ENCODE data around the gene SIRPA.

SIRPA gene

DNA sequence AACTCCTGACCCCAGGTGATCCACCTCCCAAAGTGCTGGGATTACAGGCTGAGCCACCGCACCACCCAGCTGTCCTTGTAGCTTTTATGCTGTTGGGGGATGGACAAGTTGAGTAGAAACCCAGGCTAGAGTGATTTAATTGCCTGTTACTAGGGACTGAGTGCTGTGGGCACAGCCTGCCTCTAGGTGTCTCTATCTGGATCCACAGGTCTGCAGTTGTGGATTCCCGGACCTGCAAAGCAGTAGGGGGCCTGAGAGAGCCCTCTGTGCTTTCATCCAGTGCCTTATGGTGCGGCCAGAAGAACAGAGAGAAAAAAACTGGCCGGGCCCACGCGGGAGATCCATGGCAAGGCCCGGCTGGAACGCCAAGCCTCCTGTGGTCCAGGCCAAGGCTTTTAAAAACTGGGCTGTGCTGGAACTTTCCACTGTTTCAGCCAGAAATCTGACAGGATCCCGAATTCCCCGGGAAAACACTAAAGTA is 5.2 kb downstream of the SIRPA start:
- Histone ChIP-seq H3K4me3 (ENCODE audit: low read length) (no peak overlapping the region), H3K36me3 (ENCODE audit: control insufficient read depth, low read depth, low read length) (no peaks in the 10 kb centered on the region), H3K27ac (ENCODE audit: low read length) (no peak overlapping the region), H3K27me3 (ENCODE audit: control insufficient read depth, insufficient read depth, low read length) (peaks cover 23% of the 10 kb centered on the region), H3K4me1 (ENCODE audit: control insufficient read depth, low read depth, low read length) (peaks cover 18% of the 10 kb centered on the region), H3K9ac (ENCODE audit: low read length) (no peak overlapping the region), H3K9me3 (ENCODE audit: control insufficient read depth, low read depth, low read length) (no peaks in the 10 kb centered on the region)

DNA sequence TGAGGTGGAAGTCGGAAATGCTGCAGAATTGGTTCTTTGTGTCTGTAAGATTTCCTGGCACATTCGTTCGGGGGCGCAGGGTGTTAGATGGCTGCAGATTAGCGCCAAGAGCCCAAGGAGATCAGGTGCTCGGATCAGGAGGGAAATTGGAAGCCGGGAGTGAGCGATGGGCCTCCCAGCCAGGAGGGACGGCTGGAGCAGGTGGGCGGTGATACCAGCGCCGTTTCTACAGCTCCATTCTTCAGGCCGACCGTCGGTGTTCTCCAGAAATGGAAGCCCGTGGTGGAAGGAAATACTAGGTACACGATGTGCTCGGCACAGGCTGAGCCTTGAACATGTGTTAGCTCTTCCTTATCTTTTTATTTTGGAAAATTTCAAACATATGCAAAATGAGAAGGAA is 6.5 kb downstream of the SIRPA start:
- H3K27ac ChIP-seq (ENCODE audit: low read length), result no peak overlapping the region
- no peaks in the 10 kb centered on the region for H3K36me3 ChIP-seq (ENCODE audit: control insufficient read depth, low read depth, low read length)
- H3K4me3 ChIP-seq (ENCODE audit: low read length), result no peak overlapping the region
- H3K4me1 ChIP-seq (ENCODE audit: control insufficient read depth, low read depth, low read length), result peaks cover 8% of the 10 kb centered on the region
- H3K9ac ChIP-seq (ENCODE audit: low read length), result no peak overlapping the region
- H3K9me3 ChIP-seq (ENCODE audit: control insufficient read depth, low read depth, low read length), result no peaks in the 10 kb centered on the region
- H3K27me3 ChIP-seq (ENCODE audit: control insufficient read depth, insufficient read depth, low read length), result peaks cover 10% of the 10 kb centered on the region

DNA sequence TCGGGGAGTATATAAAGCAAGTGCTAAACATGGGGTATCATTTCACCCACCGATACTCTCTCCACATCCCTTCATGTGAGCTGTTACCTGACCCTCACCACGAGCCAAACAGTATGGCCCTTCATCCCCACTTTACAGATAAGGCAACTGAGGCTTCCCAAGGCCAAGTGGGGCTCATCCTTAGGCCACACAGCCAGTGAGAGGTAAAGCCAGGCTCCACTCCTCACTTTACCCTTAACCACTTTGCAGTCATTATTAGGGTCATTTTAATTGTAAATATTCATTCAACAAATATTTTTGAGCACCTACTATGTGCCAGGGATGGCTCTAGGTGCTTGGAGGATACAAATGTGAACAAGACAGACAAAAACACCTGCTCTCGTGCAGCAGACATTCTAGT is 7.0 kb downstream of the SIRPA start:
- Histone ChIP-seq H3K9ac (ENCODE audit: low read length) (no peak overlapping the region), H3K27ac (ENCODE audit: low read length) (no peak overlapping the region), H3K27me3 (ENCODE audit: control insufficient read depth, insufficient read depth, low read length) (peaks cover 5% of the 10 kb centered on the region), H3K9me3 (ENCODE audit: control insufficient read depth, low read depth, low read length) (no peaks in the 10 kb centered on the region), H3K4me3 (ENCODE audit: low read length) (no peak overlapping the region), H3K4me1 (ENCODE audit: control insufficient read depth, low read depth, low read length) (peaks cover 7% of the 10 kb centered on the region), H3K36me3 (ENCODE audit: control insufficient read depth, low read depth, low read length) (no peaks in the 10 kb centered on the region)

DNA sequence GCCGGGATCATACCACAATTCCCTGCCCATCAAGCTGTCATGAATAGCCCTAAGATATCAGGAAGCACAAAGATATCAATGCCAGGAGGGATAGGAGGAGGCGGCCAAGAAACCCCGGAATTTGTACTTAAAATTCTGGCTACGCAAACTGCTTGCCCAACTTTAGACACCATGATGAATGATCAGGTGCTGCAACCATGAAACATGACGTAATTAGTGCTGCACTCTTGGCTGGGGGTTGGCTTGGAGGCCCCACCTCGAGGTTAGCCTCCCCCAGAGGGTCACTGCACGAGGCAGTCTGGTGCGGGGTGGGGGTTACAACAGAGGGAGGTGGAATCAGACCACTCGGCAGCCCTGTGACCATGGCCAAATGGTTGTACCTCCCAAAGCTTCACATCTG is 8.9 kb downstream of the SIRPA start:
- no peaks in the 10 kb centered on the region for H3K36me3 ChIP-seq (ENCODE audit: control insufficient read depth, low read depth, low read length)
- H3K27ac ChIP-seq (ENCODE audit: low read length), result no peak overlapping the region
- no peaks in the 10 kb centered on the region for H3K9me3 ChIP-seq (ENCODE audit: control insufficient read depth, low read depth, low read length)
- no peaks in the 10 kb centered on the region for H3K27me3 ChIP-seq (ENCODE audit: control insufficient read depth, insufficient read depth, low read length)
- H3K4me3 ChIP-seq (ENCODE audit: low read length), result no peak overlapping the region
- H3K4me1 ChIP-seq (ENCODE audit: control insufficient read depth, low read depth, low read length), result peaks cover 3% of the 10 kb centered on the region
- no peak overlapping the region for H3K9ac ChIP-seq (ENCODE audit: low read length)

DNA sequence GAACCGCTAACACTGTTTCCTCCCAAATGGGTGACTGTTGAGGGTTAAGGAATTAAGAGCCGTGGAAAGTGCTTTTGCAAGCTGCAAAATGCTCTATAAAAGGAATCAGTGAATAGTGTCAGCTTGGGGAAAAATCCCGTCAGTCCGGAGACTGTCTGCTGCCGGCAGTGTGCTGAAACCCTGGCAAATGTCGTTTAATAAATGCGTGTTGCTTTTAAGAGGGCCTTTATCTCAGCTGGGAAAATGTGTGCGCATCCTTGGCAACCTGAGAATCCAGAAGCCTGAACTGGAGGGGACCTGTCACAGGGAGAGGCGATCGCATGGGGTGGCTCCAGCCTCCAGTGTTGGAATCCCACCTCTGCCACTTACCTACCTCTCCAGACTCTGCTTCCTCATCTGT is 9.8 kb downstream of the SIRPA start:
- H3K9me3 ChIP-seq (ENCODE audit: control insufficient read depth, low read depth, low read length), result no peaks in the 10 kb centered on the region
- H3K9ac ChIP-seq (ENCODE audit: low read length), result no peak overlapping the region
- peaks cover 3% of the 10 kb centered on the region for H3K4me1 ChIP-seq (ENCODE audit: control insufficient read depth, low read depth, low read length)
- no peaks in the 10 kb centered on the region for H3K36me3 ChIP-seq (ENCODE audit: control insufficient read depth, low read depth, low read length)
- H3K27me3 ChIP-seq (ENCODE audit: control insufficient read depth, insufficient read depth, low read length), result no peaks in the 10 kb centered on the region
- H3K4me3 ChIP-seq (ENCODE audit: low read length), result no peak overlapping the region
- no peak overlapping the region for H3K27ac ChIP-seq (ENCODE audit: low read length)

DNA sequence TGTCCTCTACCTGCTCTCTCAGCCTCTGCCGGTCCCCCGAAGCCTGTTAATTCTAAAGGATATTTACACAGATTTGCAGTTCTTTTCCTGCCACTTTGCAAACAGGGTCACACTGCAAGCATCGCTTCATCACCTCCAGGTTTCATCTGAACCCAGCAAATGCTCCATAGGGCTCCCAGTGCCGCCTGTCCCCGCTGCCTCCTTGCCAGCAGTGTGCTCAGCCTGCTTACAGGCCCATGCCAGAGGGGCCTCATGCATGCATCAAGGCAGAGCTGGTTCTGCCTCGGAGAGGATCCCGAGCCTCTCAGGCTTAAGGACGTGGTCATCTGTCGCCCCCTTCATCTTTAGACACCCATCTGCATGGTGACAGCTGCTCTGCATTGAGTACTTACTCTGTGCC is 10.5 kb downstream of the SIRPA start:
- Histone ChIP-seq H3K9me3 (ENCODE audit: control insufficient read depth, low read depth, low read length) (no peaks in the 10 kb centered on the region), H3K36me3 (ENCODE audit: control insufficient read depth, low read depth, low read length) (no peaks in the 10 kb centered on the region), H3K27me3 (ENCODE audit: control insufficient read depth, insufficient read depth, low read length) (no peaks in the 10 kb centered on the region), H3K4me3 (ENCODE audit: low read length) (no peak overlapping the region), H3K27ac (ENCODE audit: low read length) (no peak overlapping the region), H3K9ac (ENCODE audit: low read length) (no peak overlapping the region), H3K4me1 (ENCODE audit: control insufficient read depth, low read depth, low read length) (no peaks in the 10 kb centered on the region)

DNA sequence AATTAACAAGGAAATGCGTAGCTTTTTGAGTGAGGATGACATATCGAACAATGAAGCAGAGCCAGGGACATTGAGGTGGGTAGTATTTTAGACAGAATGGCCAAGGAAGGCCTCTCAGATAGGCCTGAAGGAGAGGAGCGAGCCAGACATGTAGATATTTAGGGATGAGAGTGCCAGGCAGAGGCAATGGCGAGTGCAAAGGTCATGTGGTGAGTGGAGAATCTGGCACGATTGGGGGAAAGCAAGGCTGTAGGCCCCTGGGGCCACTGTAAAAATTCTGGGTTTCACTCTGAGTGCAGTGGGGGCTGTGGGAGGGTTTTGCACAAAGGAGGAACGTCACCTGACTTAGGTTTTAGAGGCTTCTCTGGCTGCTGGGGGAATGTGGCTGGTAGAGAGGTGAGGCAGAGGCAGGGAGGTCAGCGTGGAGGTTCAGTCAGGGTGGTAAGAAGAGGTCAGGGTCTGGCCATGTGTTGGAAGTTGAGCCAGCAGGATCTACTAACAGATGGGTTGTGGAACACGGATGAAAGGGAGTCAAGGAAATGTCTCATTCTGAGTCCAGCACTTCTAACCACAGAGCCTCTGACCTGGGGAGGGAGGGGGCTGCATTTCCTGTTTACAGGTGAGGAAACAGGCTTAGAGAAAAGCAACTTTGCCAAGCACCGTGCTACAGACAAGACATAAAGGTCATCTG is 11.3 kb downstream of the SIRPA start:
- Histone ChIP-seq H3K4me1 (ENCODE audit: control insufficient read depth, low read depth, low read length) (no peaks in the 10 kb centered on the region), H3K36me3 (ENCODE audit: control insufficient read depth, low read depth, low read length) (no peaks in the 10 kb centered on the region), H3K9ac (ENCODE audit: low read length) (no peak overlapping the region), H3K27me3 (ENCODE audit: control insufficient read depth, insufficient read depth, low read length) (no peaks in the 10 kb centered on the region), H3K9me3 (ENCODE audit: control insufficient read depth, low read depth, low read length) (no peaks in the 10 kb centered on the region), H3K4me3 (ENCODE audit: low read length) (no peak overlapping the region), H3K27ac (ENCODE audit: low read length) (no peak overlapping the region)

DNA sequence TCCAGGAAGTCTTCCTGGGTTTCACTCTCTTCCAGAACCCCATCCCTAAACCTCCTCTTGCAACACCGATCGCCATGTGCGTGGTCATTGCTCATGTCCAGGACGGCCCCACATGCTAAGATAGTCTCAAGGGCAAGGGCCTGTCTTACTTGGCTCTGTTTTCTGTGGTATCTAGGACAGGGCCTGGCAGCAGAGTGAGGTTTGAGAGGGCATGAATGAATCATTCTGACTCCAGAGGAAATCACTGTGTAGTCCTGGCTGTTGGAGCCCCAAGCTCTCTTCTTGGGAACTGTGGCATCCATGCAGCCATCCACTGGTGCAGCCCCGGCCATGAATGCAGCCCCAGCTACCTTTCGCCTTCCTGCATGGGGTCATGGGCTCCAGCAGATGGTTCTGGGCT is 12.4 kb downstream of the SIRPA start:
- no peak overlapping the region for H3K9ac ChIP-seq (ENCODE audit: low read length)
- no peaks in the 10 kb centered on the region for H3K36me3 ChIP-seq (ENCODE audit: control insufficient read depth, low read depth, low read length)
- H3K4me1 ChIP-seq (ENCODE audit: control insufficient read depth, low read depth, low read length), result no peaks in the 10 kb centered on the region
- no peak overlapping the region for H3K4me3 ChIP-seq (ENCODE audit: low read length)
- H3K27ac ChIP-seq (ENCODE audit: low read length), result no peak overlapping the region
- no peaks in the 10 kb centered on the region for H3K9me3 ChIP-seq (ENCODE audit: control insufficient read depth, low read depth, low read length)
- no peaks in the 10 kb centered on the region for H3K27me3 ChIP-seq (ENCODE audit: control insufficient read depth, insufficient read depth, low read length)

DNA sequence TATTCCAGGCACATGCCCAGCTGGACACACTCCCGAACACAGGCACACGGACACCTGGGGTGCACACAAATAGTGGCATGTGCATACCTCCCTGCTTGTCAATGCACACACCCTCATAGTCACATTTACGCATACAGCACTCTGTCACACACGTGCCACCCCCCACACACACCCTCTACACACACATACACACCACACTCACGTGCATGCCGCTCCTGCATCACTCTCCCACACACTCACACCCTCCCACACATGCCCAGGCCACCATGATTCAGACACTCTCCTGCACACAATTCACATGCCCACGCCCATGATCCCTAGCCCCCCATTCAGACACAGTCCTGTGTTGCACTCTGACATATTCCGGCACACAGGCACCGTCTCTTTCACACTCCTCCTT is 13.0 kb downstream of the SIRPA start:
- no peaks in the 10 kb centered on the region for H3K4me1 ChIP-seq (ENCODE audit: control insufficient read depth, low read depth, low read length)
- no peak overlapping the region for H3K9ac ChIP-seq (ENCODE audit: low read length)
- no peak overlapping the region for H3K27ac ChIP-seq (ENCODE audit: low read length)
- no peak overlapping the region for H3K4me3 ChIP-seq (ENCODE audit: low read length)
- no peaks in the 10 kb centered on the region for H3K9me3 ChIP-seq (ENCODE audit: control insufficient read depth, low read depth, low read length)
- H3K27me3 ChIP-seq (ENCODE audit: control insufficient read depth, insufficient read depth, low read length), result no peaks in the 10 kb centered on the region
- no peaks in the 10 kb centered on the region for H3K36me3 ChIP-seq (ENCODE audit: control insufficient read depth, low read depth, low read length)

DNA sequence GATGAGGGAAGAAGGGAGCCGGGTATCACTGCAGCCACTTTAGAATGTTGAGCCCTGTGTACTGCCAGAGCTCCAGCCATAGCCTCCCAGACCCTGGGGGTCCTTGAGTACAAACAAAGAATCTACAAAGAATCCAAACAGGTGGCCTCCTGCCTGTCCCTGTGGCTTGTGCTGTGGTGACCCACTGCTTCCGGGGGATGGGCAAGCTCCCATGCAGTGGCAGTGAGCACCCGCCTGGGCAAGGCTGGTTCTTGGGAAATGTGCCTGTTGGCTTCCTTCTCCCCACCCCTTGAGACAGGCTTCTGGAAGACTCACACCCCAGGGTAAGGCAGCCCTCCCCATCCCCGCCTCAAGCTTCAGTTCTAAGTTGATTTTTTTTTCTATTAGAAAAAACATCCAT is 13.9 kb downstream of the SIRPA start:
- no peak overlapping the region for H3K4me3 ChIP-seq (ENCODE audit: low read length)
- no peak overlapping the region for H3K27ac ChIP-seq (ENCODE audit: low read length)
- no peak overlapping the region for H3K9ac ChIP-seq (ENCODE audit: low read length)
- no peaks in the 10 kb centered on the region for H3K9me3 ChIP-seq (ENCODE audit: control insufficient read depth, low read depth, low read length)
- no peaks in the 10 kb centered on the region for H3K36me3 ChIP-seq (ENCODE audit: control insufficient read depth, low read depth, low read length)
- H3K27me3 ChIP-seq (ENCODE audit: control insufficient read depth, insufficient read depth, low read length), result no peaks in the 10 kb centered on the region
- no peaks in the 10 kb centered on the region for H3K4me1 ChIP-seq (ENCODE audit: control insufficient read depth, low read depth, low read length)

DNA sequence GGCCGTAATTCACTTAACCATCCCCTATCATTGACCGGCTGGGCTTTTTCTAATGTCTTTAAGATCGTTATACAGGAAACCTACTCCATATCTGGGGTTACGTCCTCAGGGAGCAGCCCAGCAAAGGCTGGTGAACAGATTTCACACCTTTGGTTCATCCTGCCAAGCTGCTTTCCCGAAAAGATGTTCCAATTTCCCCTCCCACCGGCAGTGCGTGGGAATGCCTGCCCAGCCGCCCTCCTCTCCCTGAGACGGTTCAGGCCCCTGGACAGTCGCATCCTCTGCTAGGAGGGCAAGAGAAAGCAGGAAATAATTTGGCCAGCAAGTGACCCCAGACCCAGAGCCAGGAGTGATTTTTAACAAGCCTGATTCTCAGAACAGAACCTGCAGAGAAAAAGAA is 16.3 kb downstream of the SIRPA start:
- H3K27me3 ChIP-seq (ENCODE audit: control insufficient read depth, insufficient read depth, low read length), result no peaks in the 10 kb centered on the region
- H3K27ac ChIP-seq (ENCODE audit: low read length), result no peak overlapping the region
- no peaks in the 10 kb centered on the region for H3K4me1 ChIP-seq (ENCODE audit: control insufficient read depth, low read depth, low read length)
- no peak overlapping the region for H3K4me3 ChIP-seq (ENCODE audit: low read length)
- H3K9me3 ChIP-seq (ENCODE audit: control insufficient read depth, low read depth, low read length), result no peaks in the 10 kb centered on the region
- no peak overlapping the region for H3K9ac ChIP-seq (ENCODE audit: low read length)
- no peaks in the 10 kb centered on the region for H3K36me3 ChIP-seq (ENCODE audit: control insufficient read depth, low read depth, low read length)

DNA sequence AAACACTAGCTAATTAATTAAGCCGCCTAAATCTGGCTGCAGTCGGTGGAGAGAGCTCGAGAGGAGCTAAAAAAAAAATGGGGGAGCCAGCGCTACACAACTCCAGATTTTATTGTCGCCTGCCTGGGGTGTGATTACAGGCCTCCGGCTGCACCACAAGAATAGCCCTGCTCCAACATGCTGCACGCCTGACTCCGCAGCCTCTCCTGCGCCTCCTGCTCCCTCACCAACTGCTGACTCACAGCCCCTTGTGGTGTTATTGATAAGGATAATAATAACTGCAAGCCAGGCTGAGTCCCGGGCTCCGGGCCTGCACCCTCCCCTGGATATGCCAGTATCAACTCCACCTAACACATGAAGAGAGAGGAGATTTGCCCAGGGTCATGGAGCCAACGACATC is 16.8 kb downstream of the SIRPA start:
- no peaks in the 10 kb centered on the region for H3K9me3 ChIP-seq (ENCODE audit: control insufficient read depth, low read depth, low read length)
- no peaks in the 10 kb centered on the region for H3K27me3 ChIP-seq (ENCODE audit: control insufficient read depth, insufficient read depth, low read length)
- no peaks in the 10 kb centered on the region for H3K4me1 ChIP-seq (ENCODE audit: control insufficient read depth, low read depth, low read length)
- H3K27ac ChIP-seq (ENCODE audit: low read length), result no peak overlapping the region
- H3K36me3 ChIP-seq (ENCODE audit: control insufficient read depth, low read depth, low read length), result no peaks in the 10 kb centered on the region
- H3K4me3 ChIP-seq (ENCODE audit: low read length), result no peak overlapping the region
- no peak overlapping the region for H3K9ac ChIP-seq (ENCODE audit: low read length)

Measured in iPS-18a (cell line).